ENCODE results near the gene MMS19. TPM values are rescaled to one million over a fixed set of nuclear protein-coding genes. Genes with fewer than 3 reads are reported as not detected.
"Not testable (repeated sequence)": the region's sequence is repeated elsewhere in the genome, so short reads cannot be mapped to it uniquely, and the experiment has no call there.

Gene MMS19
- polyA plus RNA-seq, 3 donors, result 23.2 to 74.5 (median 29.2) TPM

DNA sequence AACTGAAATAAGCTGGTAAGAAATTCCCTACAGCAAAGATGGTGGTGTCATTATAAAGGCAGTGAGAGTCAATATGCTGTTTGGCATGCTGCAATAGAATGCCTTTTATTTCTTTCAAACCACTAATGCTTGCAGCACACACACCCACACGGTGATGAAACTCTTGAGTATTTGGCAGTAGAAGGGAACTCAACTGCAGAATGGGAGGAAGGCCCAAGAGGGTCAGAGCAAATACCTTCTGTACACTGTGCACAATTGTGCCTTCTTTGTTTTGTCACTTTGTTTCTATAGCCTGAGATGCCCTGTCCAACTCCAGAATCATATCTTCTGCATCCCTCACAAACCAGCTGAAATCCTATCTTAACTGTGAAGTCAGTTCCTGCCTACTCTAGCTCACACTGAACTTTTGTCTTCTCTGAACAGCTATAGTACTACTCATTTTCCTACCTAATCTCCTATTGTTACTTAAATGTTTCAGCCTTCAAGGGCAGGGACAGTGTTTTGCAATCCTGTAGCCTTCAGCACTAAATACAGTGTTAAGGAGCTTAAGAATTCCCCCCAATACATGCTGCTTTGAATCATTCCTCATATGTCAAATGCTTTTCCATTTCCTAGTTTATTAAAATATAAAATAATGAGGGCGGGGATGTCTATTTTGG lies 22.2 kb downstream of the MMS19 start:
- H3K4me1 Mint-ChIP-seq, result no peaks in the 10 kb centered on the region
- peaks cover 78 to 94% of the 10 kb centered on the region in 2 donors for H3K36me3 Mint-ChIP-seq
- Histone ChIP-seq H3K4me2 (replicated peaks; ENCODE audit: extremely low read depth, low read length, poor library complexity, severe bottlenecking) (no peak overlapping the region), H3K4me3 (replicated peaks in 1 of 3; ENCODE audit: low read depth in 2 of 3, low read length in 3 of 3) (no peak overlapping the region), H2AFZ (ENCODE audit: insufficient read depth, low read depth, low read length, poor library complexity, severe bottlenecking) (no peak overlapping the region), H3K9ac (ENCODE audit: insufficient read depth, low read length, poor library complexity, severe bottlenecking) (no peak overlapping the region), H3K27ac (ENCODE audit: low read depth in 1 of 2, low read length in 2 of 2) (no peak overlapping the region), H3K36me3 (replicated peaks in 1 of 2; ENCODE audit: control insufficient read depth in 1 of 2, insufficient read depth in 2 of 2, low read length in 2 of 2) (peaks cover 86 to 100% of the 10 kb centered on the region in 2 donors), H3K4me1 (ENCODE audit: control insufficient read depth in 1 of 2, insufficient read depth in 2 of 2, low read length in 2 of 2) (no peaks in the 10 kb centered on the region), H4K20me1 (ENCODE audit: insufficient read depth, low read length) (no peaks in the 10 kb centered on the region), H3K79me2 (ENCODE audit: insufficient read depth, low read length) (no peaks in the 10 kb centered on the region), H3K9me3 (replicated peaks in 1 of 2; ENCODE audit: control insufficient read depth in 1 of 2, insufficient read depth in 1 of 2, low read length in 2 of 2) (no peaks in the 10 kb centered on the region), H3K27me3 (ENCODE audit: control insufficient read depth in 2 of 2, insufficient read depth in 2 of 2, low read length in 2 of 2) (no peaks in the 10 kb centered on the region)
- no CpG with 5 or more reads among the region's 2 CpGs for WGBS (ENCODE audit: insufficient coverage)
- H3K27me3 Mint-ChIP-seq (ENCODE audit: low read depth in 3 of 3), result no peaks in the 10 kb centered on the region
- H3K4me3 Mint-ChIP-seq, result no peak overlapping the region
- H3K9me3 Mint-ChIP-seq, result no peaks in the 10 kb centered on the region
- DNase-seq, result no peak
- TF ChIP-seq, protein P1, sequence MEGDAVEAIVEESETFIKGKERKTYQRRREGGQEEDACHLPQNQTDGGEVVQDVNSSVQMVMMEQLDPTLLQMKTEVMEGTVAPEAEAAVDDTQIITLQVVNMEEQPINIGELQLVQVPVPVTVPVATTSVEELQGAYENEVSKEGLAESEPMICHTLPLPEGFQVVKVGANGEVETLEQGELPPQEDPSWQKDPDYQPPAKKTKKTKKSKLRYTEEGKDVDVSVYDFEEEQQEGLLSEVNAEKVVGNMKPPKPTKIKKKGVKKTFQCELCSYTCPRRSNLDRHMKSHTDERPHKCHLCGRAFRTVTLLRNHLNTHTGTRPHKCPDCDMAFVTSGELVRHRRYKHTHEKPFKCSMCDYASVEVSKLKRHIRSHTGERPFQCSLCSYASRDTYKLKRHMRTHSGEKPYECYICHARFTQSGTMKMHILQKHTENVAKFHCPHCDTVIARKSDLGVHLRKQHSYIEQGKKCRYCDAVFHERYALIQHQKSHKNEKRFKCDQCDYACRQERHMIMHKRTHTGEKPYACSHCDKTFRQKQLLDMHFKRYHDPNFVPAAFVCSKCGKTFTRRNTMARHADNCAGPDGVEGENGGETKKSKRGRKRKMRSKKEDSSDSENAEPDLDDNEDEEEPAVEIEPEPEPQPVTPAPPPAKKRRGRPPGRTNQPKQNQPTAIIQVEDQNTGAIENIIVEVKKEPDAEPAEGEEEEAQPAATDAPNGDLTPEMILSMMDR (IDR thresholded peaks at IDR 0.05), result no peak
- no peak overlapping the region for H3K27ac Mint-ChIP-seq
- intact Hi-C loops (cut with micrococcal nuclease), result no loop called here

DNA sequence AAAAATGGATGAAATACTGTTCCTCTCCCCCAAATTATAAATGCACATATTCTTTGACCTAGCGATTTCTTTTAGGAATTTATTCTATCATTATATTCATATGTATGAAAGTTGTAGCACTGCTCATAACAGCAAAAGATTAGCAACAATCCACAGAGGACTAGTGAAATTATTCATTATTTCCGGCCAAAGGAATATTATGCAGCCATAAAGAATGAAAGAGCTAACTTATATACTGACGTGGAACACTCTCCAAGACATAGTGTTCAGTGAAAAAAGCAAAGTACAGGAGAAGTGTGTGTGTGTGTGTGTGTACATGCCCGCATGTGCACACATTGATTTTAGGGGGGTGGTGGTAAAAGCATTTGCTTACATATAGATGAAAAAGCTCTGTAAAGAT lies 23.3 kb downstream of the MMS19 start:
- DNase-seq, result no peak
- no peaks in the 10 kb centered on the region for H3K9me3 ChIP-seq (replicated peaks in 1 of 2; ENCODE audit: control insufficient read depth in 1 of 2, insufficient read depth in 1 of 2, low read length in 2 of 2)
- Mint-ChIP-seq H3K4me3 (no peak overlapping the region), H3K9me3 (no peaks in the 10 kb centered on the region), H3K27me3 (ENCODE audit: low read depth in 3 of 3) (no peaks in the 10 kb centered on the region), H3K4me1 (no peaks in the 10 kb centered on the region), H3K36me3 (peaks cover 77 to 94% of the 10 kb centered on the region in 2 donors), H3K27ac (no peak overlapping the region)
- no CpG with 5 or more reads among the region's 4 CpGs for WGBS (ENCODE audit: insufficient coverage)
- no peak overlapping the region for H3K4me2 ChIP-seq (replicated peaks; ENCODE audit: extremely low read depth, low read length, poor library complexity, severe bottlenecking)
- H3K27ac ChIP-seq (ENCODE audit: low read depth in 1 of 2, low read length in 2 of 2), result no peak overlapping the region
- TF ChIP-seq, protein P1 (IDR thresholded peaks at IDR 0.05), result no peak
- no peak overlapping the region for H2AFZ ChIP-seq (ENCODE audit: insufficient read depth, low read depth, low read length, poor library complexity, severe bottlenecking)
- H4K20me1 ChIP-seq (ENCODE audit: insufficient read depth, low read length), result no peaks in the 10 kb centered on the region
- H3K36me3 ChIP-seq (replicated peaks in 1 of 2; ENCODE audit: control insufficient read depth in 1 of 2, insufficient read depth in 2 of 2, low read length in 2 of 2), result peaks cover 85 to 100% of the 10 kb centered on the region in 2 donors
- no peaks in the 10 kb centered on the region for H3K4me1 ChIP-seq (ENCODE audit: control insufficient read depth in 1 of 2, insufficient read depth in 2 of 2, low read length in 2 of 2)
- intact Hi-C loops (cut with micrococcal nuclease), result no loop called here
- H3K9ac ChIP-seq (ENCODE audit: insufficient read depth, low read length, poor library complexity, severe bottlenecking), result no peak overlapping the region
- H3K79me2 ChIP-seq (ENCODE audit: insufficient read depth, low read length), result no peaks in the 10 kb centered on the region
- no peak overlapping the region for H3K4me3 ChIP-seq (replicated peaks in 1 of 3; ENCODE audit: low read depth in 2 of 3, low read length in 3 of 3)
- H3K27me3 ChIP-seq (ENCODE audit: control insufficient read depth in 2 of 2, insufficient read depth in 2 of 2, low read length in 2 of 2), result no peaks in the 10 kb centered on the region

- peaks cover 80 to 99% of the 10 kb centered on the region in 2 donors for H3K36me3 ChIP-seq (replicated peaks in 1 of 2; ENCODE audit: control insufficient read depth in 1 of 2, insufficient read depth in 2 of 2, low read length in 2 of 2)
- 98% methylated on average over 6 of the region's 12 CpGs for WGBS (ENCODE audit: insufficient coverage)
- H3K4me3 Mint-ChIP-seq; H3K27ac ChIP-seq (ENCODE audit: low read depth in 1 of 2, low read length in 2 of 2); DNase-seq; H3K9ac ChIP-seq (ENCODE audit: insufficient read depth, low read length, poor library complexity, severe bottlenecking); H3K4me3 ChIP-seq (replicated peaks in 1 of 3; ENCODE audit: low read depth in 2 of 3, low read length in 3 of 3); H3K4me2 ChIP-seq (replicated peaks; ENCODE audit: extremely low read depth, low read length, poor library complexity, severe bottlenecking); H3K79me2 ChIP-seq (ENCODE audit: insufficient read depth, low read length); H4K20me1 ChIP-seq (ENCODE audit: insufficient read depth, low read length); H3K9me3 ChIP-seq (replicated peaks in 1 of 2; ENCODE audit: control insufficient read depth in 1 of 2, insufficient read depth in 1 of 2, low read length in 2 of 2); H3K9me3 Mint-ChIP-seq; H3K4me1 Mint-ChIP-seq; H3K27me3 Mint-ChIP-seq (ENCODE audit: low read depth in 3 of 3); H3K4me1 ChIP-seq (ENCODE audit: control insufficient read depth in 1 of 2, insufficient read depth in 2 of 2, low read length in 2 of 2); H3K27me3 ChIP-seq (ENCODE audit: control insufficient read depth in 2 of 2, insufficient read depth in 2 of 2, low read length in 2 of 2); H2AFZ ChIP-seq (ENCODE audit: insufficient read depth, low read depth, low read length, poor library complexity, severe bottlenecking): not testable (repeated sequence)
- intact Hi-C loops (cut with micrococcal nuclease), result loop anchor here in 1 of 2 donors (5.0 kb wide), 1 partner anchor 84 kb away; no protein-coding TSS in a partner anchor
- H3K27ac Mint-ChIP-seq, result peak overlapping the region in 3 of 7 donors; percentile 26 to 41 (median 40)
- H3K36me3 Mint-ChIP-seq, result peaks cover 70 to 96% of the 10 kb centered on the region in 2 donors
These were observed 29.4 kb downstream of the MMS19 start for GRCh38 chr10:97468781-97469180.

Measured in CD14-positive monocyte (primary cell).